C4-2B (cell line): ENCODE measurements around the gene PDGFA.

Source experiments
- H3K27ac ChIP-seq: fragments of 450-650 bp; 2 replicates; pipeline ENCODE4 v1.5.1; 2017
- CTCF ChIP-seq: fragments of 450-650 bp; conservative IDR thresholded peaks from 2 replicates; pipeline ENCODE4 v1.5.1; 2017; ENCODE audit warnings: mild to moderate bottlenecking
- ZFX ChIP-seq: fragments of 450-650 bp; IDR thresholded peaks from 2 replicates; pipeline ENCODE4 v1.6.1; 2017

Gene PDGFA

GRCh38 chr7:549891-550625 lies 30.4 kb upstream of the PDGFA start:
- TF ChIP-seq ZFX = no peak
- no peak for TF ChIP-seq CTCF
- H3K27ac ChIP-seq = no peak overlapping the region

GRCh38 chr7:549066-549890 lies 29.6 kb upstream of the PDGFA start:
- H3K27ac ChIP-seq = no peak overlapping the region
- TF ChIP-seq CTCF (no peak), ZFX (no peak)

- TF ChIP-seq ZFX (no peak), CTCF (no peak)
- H3K27ac ChIP-seq = no peak overlapping the region
Observed at GRCh38 chr7:548401-548800, 28.8 kb upstream of the PDGFA start.

- H3K27ac ChIP-seq = no peak overlapping the region
- TF ChIP-seq CTCF = no peak
- no peak for TF ChIP-seq ZFX
Observed at GRCh38 chr7:545470-545869, 25.8 kb upstream of the PDGFA start.

- TF ChIP-seq ZFX = no peak
- TF ChIP-seq CTCF = no peak
- H3K27ac ChIP-seq = no peak overlapping the region
Observed at GRCh38 chr7:544338-545221, 24.9 kb upstream of the PDGFA start.

GRCh38 chr7:543501-544337 lies 24.1 kb upstream of the PDGFA start:
- H3K27ac ChIP-seq = no peak overlapping the region

More at GRCh38 chr7:543501-544337, 24.1 kb upstream of the PDGFA start:
- TF ChIP-seq CTCF (no peak), ZFX (no peak)
